AML-193 (cell line): ENCODE measurements around the gene CPN2.
A peak's percentile ranks its signal among the peaks of the same experiment; 100 is the strongest.

ENCODE experiments used
- DNase-seq, 2 experiments: peaks; one replicate each; lab custom pipeline; 2025; lab: John Stamatoyannopoulos, UW

Gene CPN2

GRCh38 chr3:194351080-194351672 is at the start of gene CPN2:
CPN2 (minus strand) TSS chr3:194351328; CDS start chr3:194342702, 8,626 bp downstream.
- DNase-seq: no peak

GRCh38 chr3:194399874-194400411 is 48.8 kb upstream of the CPN2 start:
- peak in 1 of 2 experiments; percentile 32 for DNase-seq

DNA sequence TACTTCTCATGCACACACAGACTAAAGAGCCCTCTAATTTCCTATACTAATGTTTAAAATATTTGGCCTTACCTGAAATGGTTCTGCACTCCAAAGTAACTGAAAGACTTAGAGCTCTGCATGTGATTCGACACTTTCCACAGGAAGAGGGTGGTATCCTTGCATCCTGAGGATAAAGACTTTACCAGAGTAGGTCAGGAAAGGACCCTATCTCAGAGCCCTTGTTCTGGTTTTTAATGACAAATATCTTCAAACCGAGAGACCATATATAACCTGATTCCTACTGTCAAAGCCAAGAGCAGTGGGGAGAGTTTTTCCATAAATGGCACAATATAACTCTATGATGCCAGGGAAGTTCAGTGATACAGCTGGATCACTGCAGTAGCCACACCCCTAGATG is 48.0 kb upstream of the CPN2 start, which contains the start of gene GP5:
TSS of gene GP5 (minus strand) at position 101 of the 400 bp plus-strand sequence. CDS start 984 bp downstream, outside the sequence.
- DNase-seq: no peak

DNA sequence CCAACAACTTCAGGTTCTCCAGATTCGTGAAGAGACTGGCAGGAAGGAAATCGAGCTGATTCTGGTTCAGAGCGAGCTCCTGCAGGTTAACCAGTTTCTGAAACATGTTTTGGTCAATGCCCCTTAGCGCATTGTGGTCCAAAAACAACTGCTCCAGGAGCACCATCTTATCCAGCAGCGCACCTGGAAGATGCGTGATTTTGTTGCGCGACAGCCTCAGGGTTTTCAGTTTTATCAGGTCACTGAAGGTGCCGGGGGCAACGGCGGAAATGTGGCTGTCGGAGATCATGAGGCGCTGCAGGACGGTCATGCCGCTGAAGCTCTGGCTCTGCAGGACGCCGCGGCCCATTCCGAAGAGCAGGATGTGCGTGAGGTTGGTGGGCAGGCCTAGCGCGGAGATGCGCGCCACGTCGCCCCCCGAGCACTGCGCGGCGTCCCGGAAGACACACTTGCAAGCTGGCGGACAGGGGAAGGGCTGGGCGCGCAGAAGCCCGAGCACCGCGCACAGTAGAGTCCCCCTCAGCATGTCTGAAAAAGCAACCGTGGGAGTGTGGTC is 46.7 kb upstream of the CPN2 start:
- DNase-seq: no peak

DNA sequence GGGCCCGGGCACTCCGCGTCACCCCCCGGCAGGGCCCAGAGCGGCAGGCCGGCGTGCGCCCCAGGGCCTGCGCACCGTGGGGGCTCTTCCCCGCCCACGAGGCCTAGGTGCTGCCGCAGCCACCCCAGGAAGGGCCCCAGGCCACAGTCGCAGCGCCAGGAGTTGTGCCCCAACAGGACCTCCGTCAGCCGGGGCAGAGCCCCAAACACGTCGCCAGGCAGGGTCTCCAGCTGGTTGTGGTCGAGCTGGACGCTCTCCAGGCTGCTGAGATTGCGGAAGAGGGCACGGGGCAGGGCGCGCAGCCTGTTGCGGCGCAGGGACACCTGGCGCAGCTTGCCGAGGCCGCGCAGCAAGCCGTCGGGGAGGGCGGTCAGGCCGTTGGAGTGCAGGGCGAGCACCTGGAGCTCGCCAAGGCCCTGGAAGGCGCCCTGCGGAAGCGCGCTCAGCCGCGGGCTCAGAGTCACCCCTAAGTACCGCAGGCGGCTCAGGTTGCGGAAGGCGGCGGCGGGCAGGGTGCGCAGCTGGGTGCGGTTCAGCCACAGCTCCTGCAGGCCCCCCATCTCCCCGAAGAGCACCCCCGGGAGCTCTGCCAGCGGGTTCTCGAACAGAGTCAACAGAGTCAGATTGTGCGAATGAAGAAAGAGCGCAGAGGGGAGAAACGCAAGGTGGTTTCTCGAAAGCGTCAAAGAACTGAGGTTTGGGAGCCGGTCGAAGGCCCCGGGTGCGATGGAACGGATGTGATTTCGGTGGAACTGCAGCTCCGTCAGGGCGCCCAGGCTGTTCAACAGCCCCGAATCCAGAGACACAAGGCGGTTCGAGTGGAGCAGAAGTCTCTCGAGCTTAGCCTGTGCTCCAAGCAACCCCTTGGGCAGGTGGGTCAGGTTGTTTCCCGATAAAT is 46.0 kb upstream of the CPN2 start:
- DNase-seq: no peak

- no peak for DNase-seq
Measured at GRCh38 chr3:194396539-194396858, 45.4 kb upstream of the CPN2 start.

DNA sequence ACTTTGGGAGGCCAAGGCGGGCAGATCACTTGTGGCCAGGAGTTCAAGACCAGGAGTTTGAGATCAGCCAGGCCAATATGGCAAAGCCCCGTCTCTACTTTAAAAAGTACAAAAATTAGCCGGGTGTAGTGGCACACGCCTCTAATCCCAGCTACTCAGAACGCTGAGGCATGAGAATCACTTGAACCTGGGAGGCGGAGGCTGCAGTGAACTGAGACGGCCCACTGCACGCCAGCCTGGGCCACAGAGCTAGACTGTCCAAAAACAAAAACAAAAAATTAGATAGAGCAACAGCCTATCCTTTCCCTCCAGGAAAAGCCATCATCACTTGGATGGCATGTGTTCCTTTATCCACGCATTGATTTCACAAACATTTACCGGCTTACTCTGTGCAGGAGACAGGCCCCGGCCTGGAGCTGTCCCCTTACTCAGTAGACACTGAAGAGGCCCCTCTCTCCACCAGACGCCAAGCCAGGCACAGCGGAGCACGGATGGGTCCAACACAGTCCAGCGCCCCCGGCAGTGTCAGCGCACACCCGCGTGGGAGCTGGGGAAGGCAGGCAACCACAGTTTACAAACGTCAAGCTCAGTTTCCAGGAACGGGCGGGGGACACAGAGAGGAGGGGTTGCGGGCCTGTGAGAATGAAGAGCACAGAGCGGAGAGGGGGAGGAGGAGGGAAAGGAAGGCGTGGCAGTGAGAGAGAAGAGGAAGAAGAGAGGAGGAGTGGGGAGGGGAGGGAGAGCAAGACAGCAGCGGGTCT is 44.8 kb upstream of the CPN2 start:
- DNase-seq: peak; percentile 38 to 44

DNA sequence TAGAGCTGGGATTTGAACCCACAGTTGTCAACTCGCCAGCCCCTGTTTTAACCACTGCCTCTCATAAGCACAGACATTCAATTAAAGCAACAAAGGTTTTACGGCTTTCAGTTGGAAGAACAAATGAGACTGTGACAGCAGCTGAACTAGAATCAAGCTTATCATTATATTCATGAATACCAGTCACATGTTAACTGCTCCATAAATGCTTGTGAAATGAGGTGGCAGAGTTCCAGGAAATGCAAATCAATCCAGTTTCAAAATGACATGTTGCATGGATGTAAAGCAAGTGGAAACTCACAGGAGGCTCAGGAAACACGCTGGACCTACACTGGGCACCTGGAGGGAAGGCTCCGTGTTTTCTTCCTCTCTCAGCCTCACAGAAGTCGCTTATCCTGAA is 44.1 kb upstream of the CPN2 start:
- no peak for DNase-seq

GRCh38 chr3:194392576-194392975 is 41.4 kb upstream of the CPN2 start:
- no peak for DNase-seq

- no peak for DNase-seq
Measured at GRCh38 chr3:194390835-194391234, 39.7 kb upstream of the CPN2 start.

DNA sequence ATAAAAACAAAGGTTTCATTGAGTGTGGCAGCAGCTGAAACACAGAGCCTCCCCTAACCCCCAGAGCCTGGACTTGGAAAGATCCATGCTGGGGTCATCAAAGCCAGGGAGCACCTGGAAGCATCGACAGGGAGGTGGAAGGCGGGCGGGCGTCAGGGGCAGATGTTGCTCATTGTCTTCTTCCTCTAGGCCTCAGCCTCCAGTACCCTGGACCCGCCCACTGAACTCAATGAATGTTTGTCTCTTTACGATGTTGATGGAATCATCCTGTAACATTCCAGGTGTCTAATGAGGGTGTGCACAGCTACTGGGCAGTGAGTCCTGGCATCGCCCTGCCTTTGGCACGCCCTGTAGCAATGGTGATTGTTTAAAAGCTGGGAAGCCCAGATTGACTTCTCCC is 38.1 kb upstream of the CPN2 start:
- DNase-seq: no peak

- DNase-seq: no peak
Measured at GRCh38 chr3:194387926-194388418, 36.8 kb upstream of the CPN2 start.

DNA sequence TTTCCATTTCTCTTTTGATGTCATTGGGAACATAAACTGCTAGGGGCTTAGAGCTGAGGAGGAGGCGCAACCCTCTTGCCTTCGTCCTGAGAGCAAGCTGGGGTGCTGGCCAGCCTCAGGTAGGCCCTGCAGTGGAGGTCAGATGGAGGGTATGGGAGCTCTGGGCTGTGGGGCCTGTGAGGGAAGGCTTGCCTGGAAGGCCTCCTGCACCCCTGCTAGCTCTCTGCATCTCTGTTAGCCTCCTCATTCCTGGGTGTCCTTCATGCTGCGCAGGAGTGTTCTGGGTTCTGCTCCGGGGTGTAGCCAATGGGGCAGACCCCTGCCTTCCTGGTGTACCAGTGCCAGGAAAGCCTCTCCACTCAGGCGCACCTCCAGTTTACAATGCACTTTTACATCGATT is 36.1 kb upstream of the CPN2 start:
- DNase-seq: no peak

GRCh38 chr3:194386648-194387047 is 35.5 kb upstream of the CPN2 start:
- DNase-seq: no peak

DNA sequence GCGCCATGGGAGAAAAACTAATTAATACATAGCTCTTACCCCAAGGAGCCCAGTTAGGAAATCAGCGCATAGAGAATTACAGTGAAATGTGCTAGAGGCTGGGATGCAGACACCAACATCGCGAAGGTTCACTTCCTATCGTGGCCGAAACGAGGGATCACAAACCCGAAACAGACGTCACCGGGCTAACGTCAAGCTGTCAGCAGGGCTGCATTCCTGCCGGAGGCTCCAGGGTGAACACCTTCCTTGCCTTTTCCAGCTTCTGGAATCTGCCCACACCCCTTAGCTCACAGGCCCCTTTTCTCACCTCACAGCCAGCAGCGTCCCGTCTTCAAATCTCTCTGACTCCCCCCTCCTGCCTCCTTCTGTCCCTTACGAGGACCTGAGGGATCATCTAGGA is 34.9 kb upstream of the CPN2 start:
- DNase-seq: no peak

- no peak for DNase-seq
Measured at GRCh38 chr3:194384569-194385001, 33.5 kb upstream of the CPN2 start.

DNA sequence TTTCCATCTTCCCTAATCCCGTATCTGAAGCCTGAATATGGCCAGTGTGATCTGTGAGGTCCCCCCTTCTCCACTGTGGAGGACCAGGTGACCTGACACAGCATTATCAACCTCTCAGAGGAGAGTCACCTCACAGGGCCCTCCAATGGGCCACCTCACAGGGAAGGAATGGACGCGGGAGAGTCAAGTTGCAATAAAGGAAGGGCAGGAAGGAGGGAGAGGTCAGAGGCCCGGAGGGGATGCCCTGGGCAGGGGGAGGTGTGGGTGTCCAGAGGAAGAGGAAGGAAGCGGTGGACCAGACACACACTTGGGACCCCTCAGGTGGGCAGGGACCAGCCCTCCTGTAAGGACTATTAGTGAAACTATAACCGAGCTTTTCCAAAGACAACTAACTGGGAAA is 33.0 kb upstream of the CPN2 start:
- no peak for DNase-seq

GRCh38 chr3:194383276-194383940 is 32.3 kb upstream of the CPN2 start:
- DNase-seq: no peak

DNA sequence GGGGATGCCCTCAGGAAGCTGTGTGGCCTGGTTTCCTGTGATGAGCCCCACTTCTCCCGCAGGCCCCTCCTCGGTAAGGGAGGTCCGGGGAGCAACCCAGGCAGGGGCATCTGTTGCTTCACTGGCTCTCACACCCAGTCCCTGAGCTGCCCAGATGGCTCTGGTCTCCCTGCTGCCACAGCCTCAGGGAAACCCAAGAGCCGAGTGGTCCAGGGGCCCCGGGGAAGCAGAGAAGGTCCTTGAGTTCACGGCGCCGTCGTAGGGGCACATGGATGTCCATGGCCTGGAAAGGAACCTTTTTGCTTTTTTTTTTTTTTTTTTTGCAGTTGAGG is 31.7 kb upstream of the CPN2 start:
- DNase-seq: no peak

- DNase-seq: no peak
Measured at GRCh38 chr3:194382196-194382891, 31.2 kb upstream of the CPN2 start.

DNA sequence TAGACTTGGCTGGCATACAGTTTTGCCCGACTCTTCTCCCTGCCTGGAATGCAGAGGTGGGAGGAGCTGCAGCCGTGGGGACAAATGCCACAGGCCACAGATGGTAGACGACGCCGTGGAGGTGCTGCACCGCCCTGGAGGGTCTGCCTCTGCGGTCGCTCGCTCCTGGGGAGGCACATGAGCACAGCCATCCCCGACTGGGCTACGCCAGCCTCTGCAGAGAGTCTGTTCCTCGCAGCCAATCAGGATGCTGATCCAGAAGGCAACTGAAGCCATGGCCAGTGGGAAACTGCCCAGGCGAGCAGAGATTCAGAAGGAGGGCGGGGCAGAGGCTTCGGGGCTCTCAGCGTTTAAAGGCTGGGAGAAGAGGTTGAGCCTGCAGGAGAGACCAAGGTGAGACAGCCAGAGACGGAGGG is 30.3 kb upstream of the CPN2 start:
- DNase-seq: no peak
